OCI-M2 (cell line): Measurements from ENCODE around the gene KRCC1.

ENCODE experiments used
- DNase-seq: peaks from one replicate; lab custom pipeline; 2025; ENCODE audit not compliant: unreplicated experiment; lab: John Stamatoyannopoulos, UW

KRCC1 gene

GRCh38 chr2:88078643-88079172 lies 23.1 kb upstream of the KRCC1 start:
- no peak for DNase-seq

GRCh38 chr2:88077080-88077479 lies 21.5 kb upstream of the KRCC1 start:
- DNase-seq: no peak

- no peak for DNase-seq
Measured at GRCh38 chr2:88074854-88075292, 19.3 kb upstream of the KRCC1 start.

- no peak for DNase-seq
Measured at GRCh38 chr2:88074150-88074549, 18.6 kb upstream of the KRCC1 start.

GRCh38 chr2:88071365-88071764 lies 15.8 kb upstream of the KRCC1 start:
- no peak for DNase-seq

DNA sequence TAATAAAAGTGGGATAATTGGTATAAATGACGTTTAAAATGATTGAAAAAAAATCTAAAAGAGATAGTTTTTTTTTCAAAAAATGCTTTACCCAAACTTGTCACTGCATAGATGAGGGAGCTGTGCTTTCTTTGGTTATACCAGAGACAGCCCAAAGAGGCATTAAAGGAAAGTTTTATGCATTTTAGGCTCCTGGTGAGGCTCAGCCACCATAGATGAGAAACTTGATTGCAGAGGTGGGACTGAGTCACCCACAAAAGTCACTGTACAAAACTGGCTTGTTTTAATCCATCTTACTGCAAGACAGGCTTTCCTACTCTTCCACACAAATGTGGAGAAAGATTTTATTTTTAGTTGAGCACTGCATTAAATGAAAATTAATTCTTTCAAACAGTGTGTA lies 14.5 kb upstream of the KRCC1 start:
- no peak for DNase-seq

- no peak for DNase-seq
Measured at GRCh38 chr2:88069117-88069516, 13.5 kb upstream of the KRCC1 start.

DNA sequence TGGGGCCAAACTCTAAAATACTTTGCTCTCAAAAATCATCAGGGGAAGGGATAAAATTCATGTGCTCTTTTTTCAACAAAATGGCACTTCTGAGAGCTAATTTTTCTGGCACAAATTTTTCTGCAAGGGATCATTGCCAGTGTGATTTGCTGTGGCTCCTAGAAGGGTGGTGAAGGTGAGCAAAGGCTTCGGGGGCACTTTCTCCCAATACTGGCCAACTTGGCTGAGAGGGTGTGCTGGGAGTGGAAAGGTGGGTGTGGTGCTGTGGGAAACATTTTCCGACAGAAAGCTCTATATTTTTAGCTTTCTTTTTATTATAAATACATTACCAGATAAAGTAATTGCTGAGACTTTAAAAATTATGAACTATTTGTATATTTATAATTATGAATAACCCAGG lies 12.5 kb upstream of the KRCC1 start:
- DNase-seq: no peak

GRCh38 chr2:88067598-88067997 lies 12.0 kb upstream of the KRCC1 start, which contains the start of gene SMYD1:
TSS of gene SMYD1 (plus strand) at chr2:88067825. CDS start at chr2:88067865, 40 bp downstream.
- no peak for DNase-seq

DNA sequence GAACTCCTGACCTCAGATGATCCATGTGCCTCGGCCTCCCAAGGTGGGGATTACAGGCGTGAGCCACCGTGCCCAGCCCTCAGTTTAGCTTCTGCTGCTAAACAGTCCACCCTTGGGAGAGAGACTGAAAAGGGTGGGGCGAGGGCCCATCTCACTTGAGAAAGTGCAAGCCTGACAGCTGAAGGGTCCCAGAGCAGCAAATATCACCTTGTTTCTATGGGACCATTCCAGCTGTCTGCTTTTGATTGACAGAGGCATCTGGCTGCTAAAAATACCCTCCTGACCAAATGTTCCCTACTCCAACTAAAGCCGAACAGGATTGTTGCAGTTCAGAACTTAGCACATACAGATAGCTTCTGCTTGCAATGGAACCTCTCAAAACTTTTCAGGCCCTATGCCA lies 11.6 kb upstream of the KRCC1 start:
- no peak for DNase-seq

- no peak for DNase-seq
Measured at GRCh38 chr2:88066543-88066942, 11.0 kb upstream of the KRCC1 start.

GRCh38 chr2:88061295-88061694 lies 5.7 kb upstream of the KRCC1 start:
- no peak for DNase-seq

DNA sequence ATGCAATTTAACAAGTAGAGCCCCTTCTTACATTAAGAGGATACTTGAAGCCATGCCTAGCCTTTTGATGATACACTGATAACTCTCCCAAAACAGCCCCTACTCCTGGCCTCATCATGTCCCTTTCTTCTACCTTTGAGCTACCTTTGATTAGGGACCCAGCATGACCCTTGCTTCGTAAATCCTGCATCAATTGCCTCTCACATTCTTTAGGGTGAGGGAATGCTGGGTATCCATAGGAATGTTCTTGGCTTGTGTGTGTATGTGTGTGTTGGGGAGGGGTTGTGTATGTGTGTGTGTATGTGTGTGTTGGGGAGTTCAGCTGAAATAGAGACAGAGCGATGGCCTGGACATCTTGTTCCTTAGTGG lies 5.3 kb upstream of the KRCC1 start:
- DNase-seq: no peak

- DNase-seq: no peak
Measured at GRCh38 chr2:88059979-88060906, 4.7 kb upstream of the KRCC1 start.

DNA sequence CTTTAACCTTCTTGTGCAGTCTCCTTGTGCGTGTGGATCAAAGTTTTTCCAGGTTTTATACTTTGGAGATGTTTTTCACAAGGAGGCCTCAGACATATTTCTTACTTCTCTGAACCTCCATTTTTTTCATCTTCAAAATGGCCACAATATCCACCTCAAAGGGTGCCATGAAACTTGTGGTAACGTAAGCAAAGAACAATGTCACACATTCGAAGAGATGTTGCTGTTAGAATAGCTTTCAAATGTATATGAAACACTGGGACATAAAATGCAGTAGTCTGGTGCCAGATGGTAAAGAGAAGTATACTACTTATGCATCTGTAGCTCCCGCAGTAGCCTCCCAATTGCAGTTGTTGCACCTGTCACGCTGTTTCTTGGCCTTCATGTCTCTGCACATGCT lies 2.6 kb upstream of the KRCC1 start:
- no peak for DNase-seq

DNA sequence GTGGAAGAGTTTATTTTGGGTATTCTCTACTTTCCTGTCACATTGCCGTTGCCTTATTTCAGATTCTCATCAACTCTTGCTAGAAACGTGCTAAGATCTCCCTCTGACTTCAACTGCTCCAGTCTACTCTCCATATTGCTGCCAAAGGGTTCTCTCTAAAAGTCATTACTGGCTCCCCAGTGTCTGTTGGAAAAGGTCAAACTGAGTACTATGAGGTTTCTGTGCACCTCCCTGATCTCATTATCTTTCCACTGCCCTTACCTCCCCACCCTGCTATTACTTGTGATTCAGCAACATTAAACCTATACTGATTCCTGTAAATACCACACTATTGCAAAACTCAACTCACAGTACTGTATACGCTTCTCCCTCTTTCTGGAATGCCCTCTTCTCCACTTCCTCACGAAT lies 1.9 kb upstream of the KRCC1 start:
- DNase-seq: no peak

DNA sequence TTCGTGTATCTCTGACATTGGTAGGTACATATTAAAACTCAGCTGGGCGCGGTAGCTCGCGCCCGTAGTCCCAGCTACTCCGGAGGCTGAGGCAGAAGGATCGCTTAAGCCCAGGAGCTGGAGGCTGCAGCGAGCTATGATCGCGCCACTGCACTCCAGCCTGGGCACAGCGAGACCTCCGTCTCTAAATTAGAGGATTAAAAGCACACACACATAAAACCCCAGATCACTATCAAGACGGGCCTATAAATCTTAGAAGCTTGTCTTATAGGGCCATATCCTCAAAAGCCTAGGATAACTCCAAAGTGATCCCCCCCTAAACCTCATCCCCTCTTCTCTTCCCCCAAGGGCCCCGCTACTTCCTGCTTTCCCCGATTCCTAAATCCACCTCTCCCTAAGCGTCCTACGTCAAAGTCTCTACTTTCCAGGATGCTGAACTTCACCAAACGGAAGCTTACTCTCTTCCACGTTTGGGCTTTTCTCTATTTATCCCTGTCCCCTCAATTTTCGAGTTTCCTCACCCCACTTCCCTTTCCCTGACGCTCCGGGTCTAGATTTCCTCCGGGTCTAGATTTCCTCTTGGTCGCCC lies 707 bp downstream of the KRCC1 start:
- no peak for DNase-seq

GRCh38 chr2:88053934-88054781 lies 1.4 kb downstream of the KRCC1 start:
- DNase-seq: no peak

GRCh38 chr2:88053296-88053695 lies 2.3 kb downstream of the KRCC1 start:
- DNase-seq: no peak

- DNase-seq: no peak
Measured at GRCh38 chr2:88051792-88052191, 3.8 kb downstream of the KRCC1 start.

DNA sequence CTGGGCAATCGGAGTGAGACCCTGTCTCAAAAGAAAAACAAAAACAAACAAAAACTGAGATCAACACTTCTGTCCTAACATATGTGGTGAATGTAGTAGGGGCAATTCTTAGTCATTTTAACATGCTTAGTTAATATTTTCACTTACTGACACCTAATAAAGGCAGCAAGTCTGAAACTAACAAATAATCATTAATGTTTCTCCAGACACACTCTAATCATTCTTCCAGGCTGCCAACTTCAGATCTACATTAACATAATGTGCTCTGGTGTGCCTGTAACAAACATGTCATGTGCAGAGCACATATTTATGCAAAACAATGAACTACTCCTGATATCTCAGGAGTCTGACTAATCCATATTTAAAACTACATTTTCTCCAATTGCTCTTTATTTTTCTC lies 6.0 kb downstream of the KRCC1 start:
- no peak for DNase-seq
